Activated T-helper 9 cell treated with anti-CD3 and anti-CD28 coated beads, Interleukin-2, amount 50 U/mL, for 16 hours (primary cell): ENCODE results near the gene TFDP2.
"Not testable (repeated sequence)": the region's sequence is repeated elsewhere in the genome, so short reads cannot be mapped to it uniquely, and the experiment has no call there.

ENCODE experiments used
- DNase-seq: peaks from one replicate; pipeline ENCODE4 v3.0.0-alpha.2; 2020; ENCODE audit warnings: low read depth

TFDP2 gene

DNA sequence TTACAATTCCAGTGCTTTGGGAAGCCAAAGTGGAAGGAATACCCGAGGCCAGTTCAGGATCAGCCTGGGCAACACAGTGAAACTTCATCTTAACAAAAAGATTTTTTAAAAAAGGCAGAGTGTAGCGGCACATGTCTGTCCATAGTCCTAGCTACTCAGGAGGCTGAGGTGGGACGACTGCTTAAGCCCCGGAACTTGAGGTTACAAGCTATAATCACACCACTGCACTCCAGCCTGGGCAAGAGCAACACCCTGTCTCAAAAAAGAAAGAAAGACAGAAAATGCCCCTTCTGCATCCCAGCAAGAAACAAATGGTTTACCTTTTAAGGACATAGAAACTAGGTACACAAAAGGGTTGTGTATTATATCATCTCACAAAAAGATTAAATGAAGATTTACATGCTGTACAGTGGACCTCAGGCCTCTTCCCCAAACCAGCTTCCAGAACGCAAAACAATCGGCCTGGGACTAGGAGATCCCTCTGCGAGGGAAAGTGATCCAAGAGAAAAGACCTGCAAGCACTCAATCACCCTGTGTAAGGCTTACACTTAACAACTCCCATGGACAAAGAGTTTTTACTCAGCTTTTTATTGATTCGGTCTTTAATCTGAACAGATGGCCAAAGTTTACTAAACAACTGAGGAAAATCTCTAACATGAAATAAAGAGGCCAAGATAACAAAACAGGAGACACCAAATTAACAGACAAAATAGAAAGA lies 21.2 kb downstream of the TFDP2 start:
- no peak for DNase-seq

DNA sequence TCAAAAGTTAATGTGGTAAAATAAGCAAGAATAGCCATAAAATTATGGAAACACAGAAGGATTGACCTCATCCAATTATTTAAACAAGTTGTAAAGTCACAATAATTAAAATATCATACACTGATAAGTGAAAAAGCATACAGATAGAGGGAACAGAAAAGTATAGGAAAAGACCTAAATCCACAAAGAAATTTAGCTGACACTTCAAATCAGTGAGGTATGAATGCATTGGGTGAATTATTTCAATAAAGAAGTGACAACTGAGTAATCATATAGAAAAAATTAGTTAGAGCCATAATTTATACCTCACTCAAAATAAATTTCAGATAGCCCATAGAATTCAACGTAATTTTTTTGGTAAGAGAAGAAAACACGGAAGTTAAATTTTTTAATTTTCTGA lies 25.1 kb downstream of the TFDP2 start:
- no peak for DNase-seq

DNA sequence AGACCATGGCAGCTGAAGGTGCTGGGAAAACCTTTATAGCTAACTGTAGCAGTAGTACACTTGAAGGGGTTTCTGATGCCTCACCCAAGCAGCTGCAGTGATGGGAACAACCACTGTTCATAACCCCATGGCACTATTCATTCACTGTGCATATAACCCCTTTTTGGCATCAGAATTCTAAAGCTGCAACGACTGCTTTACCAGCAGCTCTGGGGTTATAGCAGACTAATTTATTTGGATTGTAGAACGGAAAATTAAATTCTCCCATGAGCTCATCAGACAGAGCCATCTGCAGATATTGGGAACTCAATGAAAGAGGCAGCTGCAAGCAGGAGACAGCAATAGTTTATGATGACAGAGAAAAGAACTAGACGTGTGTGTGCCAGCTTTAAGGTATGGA lies 28.6 kb downstream of the TFDP2 start:
- no peak for DNase-seq

DNA sequence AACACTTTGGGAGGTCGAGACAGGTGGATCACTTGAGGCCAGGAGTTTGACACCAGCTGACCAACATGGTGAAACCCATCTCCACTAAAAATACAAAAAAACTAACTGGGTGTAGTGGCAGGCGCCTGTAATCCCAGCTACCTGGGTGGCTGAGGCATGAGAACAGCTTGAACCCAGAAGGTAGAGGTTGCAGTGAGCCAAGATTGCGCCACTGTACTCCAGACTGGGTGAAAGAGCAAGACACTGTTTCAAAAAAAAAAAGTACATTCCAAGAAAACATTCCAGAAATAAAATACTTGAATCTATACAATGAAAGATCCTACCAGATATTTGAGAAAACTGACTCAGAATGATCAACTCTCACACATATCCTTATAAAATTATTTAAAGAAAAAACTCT lies 30.4 kb downstream of the TFDP2 start:
- DNase-seq, result no peak

DNA sequence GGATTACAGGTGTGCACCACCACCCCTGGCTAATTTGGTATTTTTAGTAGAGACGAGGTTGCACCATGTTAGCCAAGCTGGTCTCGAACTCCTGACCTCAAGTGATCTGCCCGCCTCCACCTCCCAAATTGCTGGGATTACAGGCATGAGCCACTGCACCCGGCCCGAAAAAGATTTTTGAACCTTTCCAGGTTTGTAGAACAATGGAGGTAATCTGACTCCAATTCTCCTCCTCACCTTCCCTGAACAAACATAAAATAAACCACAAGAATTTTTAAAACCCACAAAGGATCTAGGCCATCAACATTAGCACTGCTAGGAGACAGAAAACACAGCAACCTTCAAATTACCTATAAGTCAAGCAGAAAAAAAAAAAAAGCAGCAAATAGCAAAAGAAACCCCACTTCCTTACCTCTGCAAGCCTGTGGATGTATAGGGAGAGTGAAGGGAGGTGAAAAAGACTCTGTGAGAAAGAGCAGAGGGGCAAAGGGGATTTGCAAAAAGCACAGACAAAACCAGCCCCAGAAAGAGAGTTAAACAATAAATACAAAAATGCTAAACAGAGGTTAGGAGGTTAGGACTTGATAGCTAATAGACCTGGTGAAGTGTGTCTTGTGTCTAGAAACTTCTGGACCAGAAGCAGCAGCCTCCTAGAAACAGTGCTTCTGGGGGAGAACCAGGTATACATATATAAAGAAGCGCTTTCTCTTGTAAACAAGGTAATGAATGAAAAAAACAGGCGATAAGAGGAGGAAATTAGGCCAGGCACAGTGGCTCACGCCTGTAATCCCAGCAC lies 32.1 kb downstream of the TFDP2 start:
- no peak for DNase-seq

DNA sequence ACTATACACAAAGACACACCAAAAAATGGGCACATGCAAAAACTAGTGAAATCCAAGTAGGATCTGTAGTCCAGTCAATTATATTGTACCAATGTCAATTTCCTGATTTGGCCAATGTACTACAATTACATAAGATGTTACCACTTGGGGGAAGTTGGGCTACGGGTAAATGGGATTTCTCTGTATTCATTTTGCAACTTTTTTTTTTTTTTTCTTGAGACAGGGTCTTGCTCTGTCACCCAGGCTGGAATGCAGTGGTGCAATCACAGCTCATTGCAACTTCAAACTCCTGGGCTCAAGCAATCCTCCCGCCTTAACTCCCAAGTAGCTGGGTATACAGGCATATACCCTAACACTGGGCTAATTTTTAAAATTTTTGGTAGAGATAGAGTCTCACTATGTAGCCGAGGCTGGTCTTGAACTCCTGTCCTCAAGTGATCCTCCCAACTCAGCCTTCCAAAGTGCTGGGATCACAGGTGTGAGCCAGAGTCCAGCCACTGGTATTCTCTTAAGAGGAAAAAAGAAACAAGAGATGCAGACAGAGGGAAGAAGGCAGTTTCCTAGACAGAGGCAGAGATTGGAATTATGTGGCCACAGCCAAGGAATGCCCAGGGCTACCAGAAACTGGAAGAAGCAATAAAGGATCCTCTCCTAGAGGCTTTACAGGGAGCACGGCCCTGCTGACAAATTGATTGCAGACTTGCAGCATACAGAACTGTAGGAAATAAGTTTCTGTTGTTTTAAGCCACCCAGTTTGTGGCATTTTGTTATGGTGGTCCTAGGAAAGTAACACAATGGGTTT lies 33.3 kb downstream of the TFDP2 start:
- DNase-seq, result no peak

DNA sequence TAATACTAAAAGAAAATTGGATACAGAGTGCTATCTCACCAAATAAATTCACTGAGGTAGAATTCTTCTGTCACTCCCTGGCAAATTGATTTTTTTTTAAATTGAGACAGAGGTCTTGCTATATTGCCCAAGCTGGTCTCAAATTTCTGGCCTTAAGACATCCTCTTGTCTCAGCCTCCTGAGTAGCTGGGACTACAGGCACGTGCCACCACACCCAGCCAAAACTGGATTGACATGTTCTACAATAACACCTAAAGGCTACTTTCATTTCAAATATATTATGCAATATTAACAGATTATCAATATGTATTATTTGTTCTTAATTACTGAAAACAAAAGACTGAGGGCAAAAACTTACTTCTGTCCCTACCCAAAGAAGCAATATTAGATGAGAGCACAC lies 36.7 kb downstream of the TFDP2 start:
- DNase-seq, result no peak

DNA sequence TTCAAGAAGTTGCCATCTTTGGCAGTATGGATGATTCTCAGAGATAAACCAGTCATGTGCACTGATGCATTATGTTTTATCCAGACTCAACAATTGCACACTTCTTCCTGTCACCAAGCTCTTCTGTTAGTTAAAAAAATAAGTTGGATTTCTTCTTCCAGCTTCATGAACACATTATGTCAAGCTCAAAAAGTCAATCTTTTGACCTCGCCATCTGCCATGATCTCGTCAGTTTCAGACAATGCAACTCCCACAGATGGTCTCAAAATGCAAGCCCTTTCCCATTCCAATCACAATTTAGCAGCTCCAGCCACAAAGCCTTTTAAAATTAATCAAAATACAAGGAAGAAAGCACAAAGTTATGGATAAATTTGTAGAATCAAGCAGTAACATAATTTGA lies 42.8 kb downstream of the TFDP2 start:
- DNase-seq, result no peak

DNA sequence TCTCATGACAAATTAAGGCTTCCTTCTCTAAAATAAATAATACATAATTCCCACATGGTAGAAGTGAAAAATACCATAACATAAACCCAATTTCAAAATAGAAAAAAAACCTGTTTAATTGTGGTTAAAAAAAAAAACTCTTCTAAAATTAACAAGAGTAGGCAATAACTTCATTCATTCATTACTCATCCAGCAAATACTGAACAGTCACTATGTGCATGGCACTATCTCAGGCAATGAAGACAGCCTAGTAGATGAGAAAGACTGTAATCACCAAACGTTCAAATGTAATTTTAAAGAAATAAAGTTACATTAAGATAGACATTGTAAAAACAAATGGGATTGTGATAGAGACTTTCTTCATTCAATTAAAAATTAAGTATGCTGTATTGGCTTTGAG lies 43.4 kb downstream of the TFDP2 start:
- DNase-seq, result no peak

DNA sequence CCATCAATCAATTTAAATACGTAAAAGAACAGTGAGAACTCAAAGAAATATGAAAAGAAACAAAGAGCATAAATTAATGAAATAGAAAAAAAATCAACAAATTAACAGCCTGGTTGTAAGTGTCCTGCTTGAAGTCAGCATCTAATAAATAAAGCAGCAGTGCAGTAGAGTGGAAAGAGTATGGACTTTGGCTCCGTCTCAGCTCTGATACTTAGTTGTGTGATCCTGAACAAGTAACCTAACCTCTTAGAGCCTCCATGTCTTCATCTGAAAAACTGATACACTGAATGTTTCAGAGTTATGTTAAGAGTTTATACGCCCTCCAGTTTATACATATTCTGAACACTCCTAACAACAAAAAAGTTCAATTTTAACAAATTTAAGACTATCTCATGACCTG lies 44.6 kb downstream of the TFDP2 start:
- DNase-seq, result no peak

DNA sequence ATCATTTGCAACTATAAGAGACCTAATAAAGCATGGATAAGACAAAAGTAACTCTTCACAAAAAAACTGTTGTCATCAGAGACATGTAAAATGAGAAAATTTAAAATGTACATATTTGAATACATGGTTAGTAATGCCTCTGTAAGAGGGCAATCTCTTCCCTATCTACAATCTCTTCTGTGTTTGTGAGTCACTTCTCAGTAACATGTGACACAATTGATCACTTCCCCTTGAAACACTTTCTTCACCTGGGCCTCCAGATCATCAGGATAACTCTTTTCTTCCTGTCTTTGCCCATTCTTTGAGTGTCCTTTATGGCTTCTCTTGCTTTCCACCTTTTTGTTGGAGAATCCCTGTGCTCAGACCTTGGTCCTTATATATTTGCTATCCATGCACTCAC lies 50.4 kb downstream of the TFDP2 start:
- DNase-seq, result no peak

DNA sequence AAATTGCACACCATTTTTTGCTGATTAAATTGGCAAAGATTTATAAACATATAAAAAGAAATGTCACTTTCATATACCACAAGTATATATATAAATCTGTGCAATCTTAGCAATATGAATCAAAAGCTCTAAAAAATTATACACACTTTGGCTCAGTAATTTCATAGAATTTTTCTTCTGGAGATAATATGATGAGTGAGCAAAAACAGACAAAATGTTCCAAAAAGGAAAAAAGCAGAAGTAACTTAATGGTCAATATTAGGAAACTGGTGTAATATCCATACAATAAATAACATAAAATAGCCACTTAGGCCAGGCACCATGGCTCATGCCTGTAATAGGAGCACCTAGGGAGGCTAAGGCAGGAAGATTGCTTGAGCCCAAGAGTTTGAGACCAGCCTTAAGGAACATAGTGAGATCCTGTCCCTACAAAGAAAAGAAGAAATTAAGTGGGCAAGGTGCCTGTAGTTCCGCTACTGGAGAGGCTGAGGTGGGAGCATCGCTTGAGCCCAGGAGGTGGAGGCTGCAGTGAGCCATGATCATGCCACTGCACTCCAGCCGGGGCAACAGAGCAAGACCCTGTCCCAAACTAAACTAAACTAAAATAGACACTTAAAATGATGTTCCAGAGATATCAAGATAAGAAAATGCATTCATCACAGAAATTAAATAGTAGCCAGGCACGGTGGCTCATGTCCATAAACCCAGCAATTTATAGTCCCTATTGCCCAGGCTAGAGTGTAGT lies 52.1 kb downstream of the TFDP2 start:
- no peak for DNase-seq

DNA sequence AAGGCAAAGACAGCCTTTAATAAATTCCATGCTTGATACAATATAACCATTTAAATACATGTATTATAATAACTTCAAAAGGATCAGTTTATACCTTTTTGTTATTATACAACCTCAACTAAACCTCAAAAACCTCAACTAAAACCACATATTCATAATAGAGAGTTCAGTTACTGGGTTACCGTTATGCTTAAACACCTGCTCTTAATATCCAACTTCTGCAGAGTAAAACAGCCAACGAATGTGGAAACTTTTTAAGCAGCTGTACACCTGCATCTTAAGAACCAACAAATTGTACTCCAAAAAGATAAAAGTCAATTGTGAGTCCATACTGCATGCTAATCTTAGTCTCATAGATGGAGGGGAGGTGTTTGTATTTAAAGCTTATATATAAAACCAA lies 53.5 kb downstream of the TFDP2 start:
- DNase-seq, result no peak

DNA sequence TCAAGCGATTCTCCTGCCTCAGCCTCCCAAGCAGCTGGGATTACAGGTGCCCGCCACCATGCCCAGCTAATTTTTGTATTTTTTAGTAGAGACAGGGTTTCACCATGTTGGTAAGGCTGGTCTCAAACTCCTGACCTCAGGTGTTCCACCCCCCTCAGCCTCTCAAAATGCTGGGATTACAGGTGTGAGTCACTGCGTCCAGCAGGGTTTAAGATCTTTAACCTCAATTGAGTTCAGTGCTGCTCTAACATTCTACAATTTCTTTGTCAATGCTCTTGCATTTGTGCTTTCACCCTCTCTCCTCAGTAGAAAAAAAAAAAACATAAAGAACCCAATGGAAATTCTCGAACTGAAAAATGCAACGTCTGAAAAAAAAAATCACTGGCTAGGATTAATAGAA lies 60.4 kb downstream of the TFDP2 start:
- not testable (repeated sequence) for DNase-seq

DNA sequence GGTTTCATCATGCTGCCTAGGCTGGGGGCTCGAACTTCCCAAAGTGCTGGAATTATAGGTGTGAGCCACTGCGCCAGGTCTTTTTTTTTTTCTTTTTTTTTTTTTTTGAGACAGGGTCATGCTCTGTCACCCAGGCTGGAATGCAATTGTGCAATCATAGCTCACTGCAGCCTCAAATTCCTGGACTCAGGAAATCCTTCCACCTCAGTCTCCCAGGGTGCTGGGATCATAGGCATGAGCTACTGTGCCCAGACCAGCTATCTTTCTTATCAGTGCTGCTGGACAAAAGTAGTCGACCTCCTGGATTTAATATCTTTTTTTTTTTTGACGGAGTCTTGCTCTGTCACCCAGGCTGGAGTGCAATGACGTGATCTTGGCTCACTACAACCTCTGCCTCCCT lies 60.8 kb downstream of the TFDP2 start:
- no peak for DNase-seq

DNA sequence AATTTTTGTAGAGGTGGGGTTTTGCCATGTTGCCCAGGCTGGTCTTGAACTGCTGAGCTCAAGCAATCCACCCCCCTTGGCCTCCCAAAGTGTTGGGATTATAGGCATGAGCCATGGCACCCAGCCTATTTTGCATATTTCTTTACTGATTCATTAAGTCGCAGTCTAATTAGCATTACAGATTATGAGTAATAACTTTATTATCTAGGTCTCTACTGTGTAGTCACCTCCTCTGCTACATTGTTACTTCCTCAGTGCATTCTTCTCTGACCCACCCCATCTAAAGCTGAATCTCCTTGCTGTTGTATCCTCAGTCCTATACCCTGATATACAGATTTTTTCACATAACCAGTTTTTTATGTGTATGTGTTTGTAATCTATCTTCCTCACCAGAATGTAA lies 61.7 kb downstream of the TFDP2 start:
- no peak for DNase-seq

DNA sequence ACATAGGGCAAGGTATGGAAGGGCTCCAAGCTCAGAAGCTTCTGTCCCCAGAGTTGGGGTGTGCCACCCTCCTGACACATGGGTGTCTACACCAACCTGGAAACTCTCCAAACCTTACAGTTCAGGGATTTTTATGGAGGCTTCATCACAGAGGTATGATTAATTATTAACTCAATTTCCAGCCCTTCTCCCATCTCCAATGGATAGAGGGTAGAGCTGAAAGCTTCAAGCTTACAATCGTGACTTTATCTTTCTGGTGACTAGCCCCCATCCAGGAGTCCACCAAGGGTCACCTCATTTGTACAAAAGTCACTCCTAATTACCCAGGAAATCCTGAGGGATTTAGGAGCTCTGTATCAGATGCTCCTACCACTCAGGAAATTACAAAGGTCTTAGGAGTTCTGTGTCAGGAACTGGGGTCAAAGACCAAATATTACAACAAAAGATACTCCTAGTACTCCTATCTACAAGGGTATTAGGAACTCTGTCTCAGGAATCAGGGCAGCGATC lies 62.7 kb downstream of the TFDP2 start:
- no peak for DNase-seq

DNA sequence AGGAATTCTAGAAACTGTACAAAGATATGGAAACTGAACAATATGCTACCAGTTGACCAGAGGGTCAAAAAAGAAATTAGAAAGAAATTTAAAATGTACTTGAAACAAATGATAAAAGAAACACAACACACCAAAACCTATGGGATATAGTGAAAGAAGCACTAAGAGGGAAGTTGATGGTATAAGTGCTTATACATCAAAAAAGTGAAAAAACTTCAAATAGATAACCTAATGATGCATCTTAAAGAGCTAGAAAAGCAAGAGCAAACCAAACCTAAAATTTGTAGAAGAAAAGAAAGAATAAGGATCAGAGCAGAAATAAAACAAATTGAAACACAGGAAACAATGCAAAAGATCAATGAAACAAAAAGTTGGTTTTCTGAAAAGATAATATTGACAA lies 68.2 kb downstream of the TFDP2 start:
- DNase-seq, result no peak

DNA sequence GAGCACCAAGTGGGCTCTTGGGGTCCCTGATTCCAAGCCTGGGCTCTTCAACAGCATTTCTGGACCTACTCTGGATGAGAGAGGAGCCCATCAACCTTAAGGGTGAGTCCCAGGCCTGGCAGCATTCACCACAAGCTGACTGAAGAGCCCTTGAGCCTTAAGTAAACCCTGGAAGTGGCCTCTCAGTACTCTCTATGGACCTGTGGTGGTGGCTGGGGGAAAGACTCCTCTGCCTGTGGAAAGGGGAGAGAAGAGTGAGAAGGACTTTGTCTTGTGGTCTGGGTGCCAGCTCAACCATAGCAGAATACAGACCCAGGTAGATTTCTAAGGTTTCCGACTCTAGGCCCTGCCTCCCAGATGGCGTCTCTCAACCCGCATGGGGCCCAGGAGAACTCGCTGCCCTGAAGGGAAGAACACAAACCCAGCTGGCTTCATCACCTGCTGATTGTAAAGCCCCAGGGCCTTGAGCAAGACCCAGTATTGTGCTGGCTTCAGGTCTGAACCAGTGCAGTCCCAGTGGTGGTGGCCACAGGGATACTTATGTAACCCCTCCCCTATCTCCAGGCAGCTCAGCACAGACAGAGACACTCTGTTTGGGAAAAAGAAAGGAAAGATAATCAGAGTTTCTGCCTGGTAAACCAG lies 71.4 kb downstream of the TFDP2 start:
- no peak for DNase-seq

DNA sequence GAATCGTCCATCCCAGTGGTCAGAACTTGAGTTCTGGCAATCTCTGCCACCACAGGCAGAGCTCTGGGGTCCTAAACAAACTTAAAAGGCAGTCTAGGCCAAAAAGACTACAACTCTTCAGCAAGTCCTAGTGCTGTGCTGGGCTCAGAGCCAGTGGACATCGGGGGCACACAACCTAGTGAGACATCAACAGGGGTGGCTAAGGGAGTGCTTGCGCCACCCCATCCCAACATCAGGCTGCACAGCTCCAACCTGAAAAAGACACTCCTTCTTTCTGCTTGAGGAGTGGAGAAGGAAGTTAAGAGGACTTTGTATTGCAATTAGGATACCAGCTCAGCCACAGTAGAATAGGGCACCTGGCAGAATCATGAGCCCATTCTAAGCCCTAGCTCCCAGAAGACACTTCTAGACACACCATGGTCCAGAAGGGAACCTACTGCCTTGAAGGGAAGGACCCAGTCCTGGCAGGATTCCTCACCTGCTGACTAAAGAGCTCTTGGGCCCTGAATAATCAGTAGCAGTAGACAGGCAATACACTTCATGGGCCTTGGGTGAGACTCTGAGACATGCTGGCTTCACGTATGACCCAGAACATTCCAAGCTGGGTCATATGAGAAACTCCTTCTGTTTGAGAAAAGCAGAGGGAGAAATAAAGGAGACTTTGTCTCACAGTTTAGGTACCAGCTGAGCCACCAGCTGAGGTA lies 72.0 kb downstream of the TFDP2 start:
- DNase-seq, result no peak

DNA sequence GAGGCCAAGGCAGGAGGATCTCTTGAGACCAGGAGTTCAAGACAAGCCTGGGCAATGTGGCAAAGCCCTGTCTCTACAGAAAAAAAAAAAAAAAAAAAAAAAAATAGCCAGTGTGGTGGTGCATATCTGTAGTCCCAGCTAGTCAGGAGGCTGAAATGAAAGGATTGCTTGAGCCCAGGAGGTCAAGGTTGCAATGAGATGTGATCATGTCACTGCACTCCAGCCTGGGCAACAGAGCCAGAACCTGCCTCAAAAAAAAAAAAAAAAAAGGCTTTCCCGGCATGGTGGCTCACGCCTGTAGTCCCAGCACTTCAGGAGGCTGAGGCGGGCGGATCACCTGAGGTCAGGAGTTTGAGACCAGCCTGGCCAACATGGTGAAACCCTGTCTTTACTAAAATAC lies 73.7 kb downstream of the TFDP2 start:
- DNase-seq, result not testable (repeated sequence)
